NCI-H2227 treated with DMSO at 0.1 percent for 48 hours (cell line): ENCODE measurements around the gene GNB1.
A peak's percentile ranks its signal among the peaks of the same experiment; 100 is the strongest.

ENCODE experiments used
- DNase-seq: peaks from one replicate; lab custom pipeline; 2025; lab: John Stamatoyannopoulos, UW

Gene GNB1

DNA sequence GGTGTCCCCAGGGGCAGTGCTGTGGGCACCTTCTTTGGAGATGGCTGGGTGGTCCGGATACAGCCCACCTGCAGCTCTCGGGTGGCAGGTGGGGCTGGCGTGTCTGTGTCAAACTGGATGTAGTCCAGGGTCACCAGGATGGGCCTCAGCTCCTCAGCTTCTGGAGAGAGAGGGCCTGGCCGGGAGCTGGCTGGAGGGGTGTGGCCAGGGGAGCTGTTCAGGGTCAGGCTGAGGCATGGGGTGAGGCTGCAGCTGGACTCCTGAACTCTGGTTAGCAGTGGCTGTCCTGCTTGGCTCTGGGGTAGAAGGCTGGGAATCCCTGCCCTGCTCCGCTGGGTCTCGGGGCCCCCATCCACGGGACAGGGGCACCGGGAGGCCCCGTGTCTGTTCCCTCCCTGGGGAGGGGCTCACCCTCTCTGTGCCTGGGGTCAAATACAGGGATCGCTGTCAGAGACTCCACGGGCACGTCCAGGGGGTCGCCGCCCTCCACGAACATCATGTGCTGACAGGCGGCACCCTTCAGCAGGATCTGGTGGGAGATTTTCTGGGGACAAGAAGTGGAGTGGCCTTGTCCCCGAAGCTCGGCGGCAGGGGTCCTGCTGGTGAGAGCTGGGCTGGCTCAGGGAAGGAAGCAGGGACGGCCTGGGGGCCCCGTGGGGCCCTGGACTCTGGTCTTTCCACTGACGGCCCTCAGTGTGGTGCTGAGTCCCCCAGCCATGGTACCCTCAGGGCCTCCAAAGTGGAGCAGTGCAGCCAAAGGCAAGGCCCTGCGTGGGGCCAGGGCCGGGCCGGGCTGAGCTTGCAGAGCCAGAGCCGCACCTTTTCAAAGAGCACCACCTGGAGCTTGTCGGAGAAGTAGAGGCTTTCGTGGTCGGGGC is 32.3 kb upstream of the GNB1 start:
- DNase-seq: no peak

DNA sequence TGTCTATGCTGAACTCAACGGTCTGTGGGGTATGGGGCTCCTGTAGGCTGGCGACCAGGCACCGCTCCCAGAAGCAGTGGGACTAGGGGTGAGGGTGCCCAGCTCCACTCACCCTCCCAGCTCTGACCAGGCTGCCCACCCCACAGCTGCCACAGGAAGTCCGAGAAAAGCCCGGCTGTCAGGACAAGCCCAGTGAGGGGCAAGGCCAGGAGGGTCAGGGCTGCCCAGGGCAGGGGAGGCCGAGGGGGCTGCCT is 31.7 kb upstream of the GNB1 start:
- DNase-seq: no peak

DNA sequence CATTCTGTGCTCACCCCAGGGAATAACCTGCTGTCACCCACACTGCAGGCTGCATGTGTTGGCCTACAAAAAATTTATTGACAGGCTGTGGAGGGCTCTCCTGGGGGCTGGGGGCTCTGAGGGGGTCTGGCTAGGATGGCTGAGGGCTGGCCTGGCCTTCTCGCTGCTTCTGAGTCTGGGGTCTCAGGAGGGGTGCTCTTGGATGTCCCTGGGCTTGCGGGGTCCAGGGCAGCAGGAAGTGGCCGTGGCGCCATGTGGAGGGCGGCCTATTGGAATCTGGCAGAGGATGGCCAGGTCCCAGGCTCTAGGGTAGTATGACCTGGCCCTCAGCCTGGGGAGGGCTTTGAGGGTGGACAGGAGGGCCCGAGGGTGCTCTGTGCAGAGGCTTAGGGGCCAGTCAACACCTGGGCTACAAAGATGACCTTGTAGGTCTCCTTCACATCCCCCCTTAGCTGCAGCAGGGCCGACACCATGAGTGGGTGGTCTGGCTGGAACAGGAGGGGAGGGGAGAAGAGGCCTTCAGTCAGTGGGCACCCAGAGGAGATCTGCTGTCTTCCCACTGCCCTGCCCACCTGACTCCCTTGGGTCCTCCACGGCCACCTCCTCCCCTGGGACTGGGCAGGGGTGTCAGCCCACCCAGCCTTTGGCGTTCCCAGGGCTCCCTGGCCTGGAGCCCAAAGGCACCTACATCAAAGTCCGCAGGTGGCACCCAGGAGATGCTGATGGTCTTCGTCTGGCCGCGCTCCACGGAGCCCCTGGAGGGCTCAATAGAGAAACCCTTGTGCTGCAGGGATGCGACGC is 31.2 kb upstream of the GNB1 start:
- no peak for DNase-seq

DNA sequence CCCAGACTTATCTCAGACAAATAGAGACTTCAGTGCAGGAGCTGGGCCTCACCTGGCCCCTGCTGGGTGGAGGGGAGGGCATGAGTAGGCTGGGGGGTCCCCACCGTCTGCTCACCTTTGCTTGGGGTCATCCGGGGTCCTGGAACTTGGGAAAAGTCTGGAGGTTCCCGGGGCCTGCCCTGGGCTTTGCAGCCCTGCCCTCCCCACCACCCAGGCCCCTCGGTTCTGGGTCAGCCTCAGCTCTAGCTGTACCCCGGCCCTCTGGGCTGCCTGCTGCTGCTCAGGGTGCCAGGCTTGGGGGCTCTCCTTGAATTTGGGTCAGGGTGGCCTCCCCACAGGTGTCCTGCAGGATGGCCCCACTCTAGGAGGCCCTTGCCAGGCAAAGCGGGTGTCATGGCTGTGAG is 30.6 kb upstream of the GNB1 start:
- no peak for DNase-seq

DNA sequence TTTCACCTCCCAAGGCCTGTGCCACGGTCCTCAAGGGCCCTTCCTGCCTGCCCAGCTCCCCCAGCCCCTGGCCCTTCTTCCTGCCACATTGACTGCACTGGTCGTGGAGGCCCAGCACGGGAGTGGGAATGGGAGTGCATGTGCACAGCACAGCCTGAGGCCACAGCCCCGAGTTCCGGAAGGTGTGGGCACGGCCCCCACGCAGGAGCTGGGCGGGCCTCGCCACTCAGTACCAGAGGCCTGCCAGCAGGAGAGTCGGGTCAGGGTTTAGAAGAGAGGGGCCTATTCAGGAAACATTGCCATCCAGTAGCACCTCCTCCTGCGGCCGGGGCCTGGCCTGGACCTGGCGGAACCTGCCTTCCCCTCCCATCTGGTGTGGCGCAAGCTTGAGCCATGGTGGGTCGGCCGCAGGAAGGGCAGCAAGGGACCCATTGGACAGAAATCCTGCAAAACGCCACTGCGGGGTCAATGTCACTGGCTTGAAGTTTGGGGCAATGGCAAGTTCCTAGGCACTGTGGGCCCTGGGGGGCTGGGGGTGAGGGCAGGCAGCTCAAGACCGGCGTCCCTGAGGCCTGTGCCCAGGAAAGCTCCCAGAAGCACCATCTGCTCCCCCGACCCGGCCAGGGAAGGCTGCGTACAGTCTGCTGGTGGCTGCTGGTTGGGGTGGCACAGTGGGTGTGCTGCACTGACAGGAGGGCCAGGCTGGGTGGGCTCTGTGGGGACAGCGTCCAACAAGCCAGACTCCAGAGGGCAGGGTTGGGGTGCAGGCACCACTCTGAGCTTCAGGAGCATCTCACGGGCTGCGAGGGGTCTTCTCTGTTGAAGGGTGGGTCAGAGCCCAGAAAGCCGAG is 29.9 kb upstream of the GNB1 start:
- DNase-seq: no peak

DNA sequence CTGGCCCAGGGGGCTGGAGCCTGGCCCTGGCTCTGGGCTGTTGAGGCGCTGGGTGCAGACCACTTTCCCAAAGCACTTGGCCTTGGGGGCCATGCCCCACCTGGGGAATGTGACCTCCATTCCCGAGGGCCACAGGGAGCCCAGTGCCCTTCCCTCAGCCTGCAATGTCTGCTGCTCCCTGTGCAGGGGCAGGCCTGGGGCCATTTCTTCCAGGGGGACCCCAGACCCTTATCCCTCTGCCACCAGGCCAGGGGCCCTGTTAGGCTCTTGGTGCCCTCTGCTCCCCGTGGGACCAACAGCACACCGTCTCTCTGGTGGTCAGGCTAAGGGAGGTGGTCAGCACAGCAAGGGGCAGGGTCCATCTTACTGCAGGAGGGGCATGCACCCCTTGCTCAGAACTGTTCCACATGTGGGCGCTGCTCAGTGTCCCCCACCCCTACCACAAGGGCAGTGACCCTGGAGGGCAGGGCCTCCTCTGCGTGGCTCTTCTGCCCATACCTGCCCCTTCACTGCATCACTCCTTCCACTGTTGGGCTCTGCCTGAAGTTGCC is 29.2 kb upstream of the GNB1 start:
- DNase-seq: no peak

DNA sequence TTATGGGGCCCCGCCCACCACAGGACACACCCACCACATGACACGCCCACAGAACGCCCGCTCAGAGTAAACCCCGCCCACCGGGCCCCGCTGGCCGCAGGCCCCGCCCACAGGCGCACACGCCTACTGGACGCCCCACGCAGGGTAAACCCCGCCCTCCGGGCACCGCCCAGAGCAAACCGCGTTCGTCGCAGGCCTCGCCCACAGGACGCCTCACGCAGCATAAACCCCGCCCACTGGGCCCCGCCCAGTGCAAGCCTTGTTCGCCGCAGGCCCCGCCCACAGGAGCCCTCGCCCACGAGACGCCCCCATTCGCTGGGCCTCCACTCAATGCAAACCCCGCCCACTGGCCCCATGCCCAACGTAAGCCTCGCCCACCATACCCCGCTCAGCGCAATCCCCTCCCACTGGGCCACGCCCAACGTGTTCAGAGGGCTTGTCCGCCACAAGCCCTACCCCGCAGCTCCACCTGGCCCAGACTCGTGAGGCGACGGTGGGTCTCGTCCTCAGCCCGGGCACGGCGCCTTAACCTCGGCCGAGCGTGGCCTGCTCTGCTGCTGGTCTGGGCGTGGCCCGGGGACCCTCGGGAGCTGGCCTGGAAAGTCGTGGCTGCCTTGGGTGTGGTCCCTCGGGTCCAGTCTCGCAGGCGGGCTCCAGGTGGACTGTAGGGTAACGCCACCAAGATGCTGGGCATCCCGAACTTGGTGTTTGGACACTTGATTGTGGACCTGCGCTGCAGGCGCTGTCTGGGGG is 28.6 kb upstream of the GNB1 start:
- DNase-seq: peak; percentile 98

DNA sequence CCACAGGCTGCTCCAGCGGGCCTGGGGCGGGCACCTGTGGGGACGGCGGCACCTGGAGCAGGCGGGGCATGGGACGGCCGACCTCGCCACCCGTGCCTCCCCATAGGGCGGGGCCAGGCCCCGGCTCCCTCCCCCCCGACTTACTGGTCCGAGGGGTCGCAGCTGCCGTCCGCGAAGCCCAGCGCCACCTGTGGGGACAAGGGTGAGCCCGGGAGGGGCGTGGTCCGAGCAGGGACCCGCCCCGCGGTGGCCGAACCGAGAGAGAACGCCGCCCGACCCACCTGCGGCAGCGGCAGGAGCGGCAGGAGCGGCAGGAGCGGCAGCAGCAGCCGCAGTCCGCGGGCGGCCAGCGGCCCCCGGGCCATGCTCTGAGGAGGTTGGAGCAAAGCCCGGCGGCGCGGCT is 28.0 kb upstream of the GNB1 start, which contains the start of gene TMEM52:
TMEM52 (minus strand) TSS at position 379 of the 403 bp plus-strand sequence; CDS start at position 365, 14 bp downstream.
- no peak for DNase-seq

DNA sequence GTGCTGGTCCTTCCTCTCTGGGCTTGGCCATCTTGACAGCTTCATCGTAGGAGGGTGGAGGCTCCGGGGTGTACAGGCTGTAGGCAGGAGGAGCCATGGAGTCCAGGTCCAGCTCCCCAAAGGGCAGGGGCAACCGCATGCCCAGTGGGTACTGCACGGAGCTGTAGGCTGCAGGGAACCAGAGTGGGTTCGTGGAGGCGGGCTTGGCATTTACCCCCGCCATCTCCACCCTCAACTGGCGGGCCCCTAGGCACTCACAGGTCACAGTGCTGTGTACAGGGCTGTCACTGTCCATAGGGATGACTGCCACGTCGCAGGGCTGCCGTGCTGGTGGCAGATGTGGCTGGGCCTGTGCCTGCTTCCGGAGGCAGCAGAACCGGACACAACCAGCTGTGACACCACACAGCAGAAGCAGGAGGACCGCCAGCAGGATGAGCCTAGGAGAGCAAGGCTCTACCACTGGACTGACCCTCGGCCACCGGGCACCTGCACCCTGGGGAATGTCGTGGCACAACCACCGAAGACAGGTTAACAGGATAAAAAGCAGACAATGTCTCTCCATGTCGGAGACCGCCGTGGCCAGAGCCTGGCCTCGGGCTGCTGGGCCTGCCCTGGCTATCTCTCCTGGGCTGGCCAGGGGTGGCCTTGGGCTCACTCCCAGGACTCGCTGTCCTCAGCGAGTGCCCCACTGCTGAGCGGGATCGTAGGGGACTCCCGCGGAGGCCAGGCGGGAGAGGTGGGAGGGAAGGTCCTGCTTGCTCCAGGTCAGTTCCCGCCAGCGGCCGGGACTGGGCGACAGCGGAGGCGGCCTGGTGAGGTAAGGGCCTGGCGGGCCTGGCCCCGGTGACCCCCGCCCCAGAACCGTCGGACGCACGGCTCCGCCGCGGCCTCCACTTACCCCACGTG is 27.4 kb upstream of the GNB1 start:
- DNase-seq: no peak

DNA sequence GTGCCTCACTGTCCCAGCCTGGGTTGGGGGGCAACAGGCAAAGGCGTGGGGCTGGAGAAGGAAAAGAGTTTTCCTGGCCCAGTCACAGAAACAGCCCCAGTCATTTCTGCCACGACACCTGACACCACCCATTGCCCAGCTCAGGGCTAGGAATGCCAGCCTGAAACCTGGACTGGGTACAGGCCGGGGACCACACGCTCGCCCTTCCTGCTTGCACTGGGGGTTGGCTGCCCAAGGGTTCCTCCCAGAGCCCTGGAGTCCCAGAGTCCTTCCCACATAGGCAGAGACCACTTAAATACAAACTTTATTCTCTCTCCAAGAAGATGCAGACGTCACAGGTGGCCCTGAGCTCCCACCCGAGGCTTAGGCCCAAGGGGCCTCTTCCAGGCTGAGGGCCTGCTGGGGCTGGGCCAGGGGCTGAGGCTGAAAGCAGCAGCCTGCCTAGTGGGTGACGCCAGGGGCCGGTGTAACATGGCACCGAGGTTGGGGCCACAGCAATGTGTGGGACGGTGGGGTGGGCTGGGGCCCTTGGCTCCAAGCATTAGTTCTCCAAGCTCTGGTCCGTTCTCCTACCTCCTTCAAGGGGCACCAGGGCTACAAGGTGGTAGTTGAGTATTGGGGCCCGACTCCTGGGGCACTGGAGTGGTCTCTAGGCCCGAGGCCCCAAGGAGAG is 26.6 kb upstream of the GNB1 start:
- no peak for DNase-seq

DNA sequence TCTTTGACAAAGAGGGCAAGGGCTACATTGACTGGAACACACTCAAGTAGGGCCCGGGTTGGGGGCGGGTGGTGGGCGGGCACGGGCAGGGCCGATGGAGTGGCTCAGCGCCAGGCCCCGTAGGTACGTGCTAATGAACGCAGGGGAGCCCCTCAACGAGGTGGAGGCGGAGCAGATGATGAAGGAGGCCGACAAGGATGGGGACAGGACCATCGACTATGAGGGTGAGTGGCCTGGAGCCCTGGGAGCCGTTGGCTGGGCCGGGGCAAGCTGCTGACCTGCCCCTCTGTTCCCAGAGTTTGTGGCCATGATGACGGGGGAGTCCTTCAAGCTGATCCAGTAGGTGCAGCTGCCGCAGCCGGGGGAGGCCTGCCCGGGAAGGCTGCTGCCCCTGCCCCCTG is 26.0 kb upstream of the GNB1 start:
- no peak for DNase-seq

DNA sequence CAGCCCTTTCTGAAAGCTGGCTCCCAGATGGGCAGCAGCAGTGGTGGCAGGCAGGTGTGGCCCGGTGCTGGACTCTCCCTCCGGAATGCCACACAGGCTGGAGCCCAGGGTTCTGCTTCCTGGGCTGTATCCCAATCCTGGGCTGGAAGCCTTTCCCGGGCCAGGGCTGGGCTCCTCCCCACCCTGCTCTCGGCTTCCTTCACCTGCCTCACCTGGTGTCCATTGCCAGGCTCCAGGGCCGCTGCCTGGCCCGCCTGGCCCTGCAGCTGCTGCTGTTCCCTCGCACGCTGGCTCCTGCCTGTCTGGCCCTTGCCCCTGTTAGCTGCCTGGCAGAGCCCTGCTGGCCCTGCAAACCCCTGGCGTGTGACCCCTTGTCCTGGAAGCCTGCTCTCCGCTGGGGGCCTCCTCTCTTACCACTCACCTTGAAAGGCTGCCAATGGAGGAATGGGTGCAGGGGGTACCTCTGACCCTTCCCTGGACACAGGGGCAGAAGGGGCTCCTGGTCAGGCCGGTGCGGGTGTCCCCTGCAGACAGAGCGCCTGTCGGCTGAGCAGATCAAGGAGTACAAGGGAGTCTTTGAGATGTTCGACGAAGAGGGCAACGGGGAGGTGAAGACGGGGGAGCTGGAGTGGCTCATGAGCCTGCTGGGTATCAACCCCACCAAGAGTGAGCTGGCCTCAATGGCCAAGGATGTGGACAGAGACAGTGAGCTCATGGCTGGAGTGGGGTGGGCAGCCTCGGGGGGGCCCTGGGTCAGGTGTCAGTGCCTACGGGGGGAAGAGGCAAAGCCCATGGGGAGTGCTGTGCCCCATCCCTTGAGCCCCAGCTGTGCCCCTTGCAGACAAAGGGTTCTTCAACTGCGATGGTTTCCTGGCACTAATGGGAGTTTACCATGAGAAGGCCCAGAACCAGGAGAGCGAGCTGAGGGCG is 25.3 kb upstream of the GNB1 start:
- no peak for DNase-seq

DNA sequence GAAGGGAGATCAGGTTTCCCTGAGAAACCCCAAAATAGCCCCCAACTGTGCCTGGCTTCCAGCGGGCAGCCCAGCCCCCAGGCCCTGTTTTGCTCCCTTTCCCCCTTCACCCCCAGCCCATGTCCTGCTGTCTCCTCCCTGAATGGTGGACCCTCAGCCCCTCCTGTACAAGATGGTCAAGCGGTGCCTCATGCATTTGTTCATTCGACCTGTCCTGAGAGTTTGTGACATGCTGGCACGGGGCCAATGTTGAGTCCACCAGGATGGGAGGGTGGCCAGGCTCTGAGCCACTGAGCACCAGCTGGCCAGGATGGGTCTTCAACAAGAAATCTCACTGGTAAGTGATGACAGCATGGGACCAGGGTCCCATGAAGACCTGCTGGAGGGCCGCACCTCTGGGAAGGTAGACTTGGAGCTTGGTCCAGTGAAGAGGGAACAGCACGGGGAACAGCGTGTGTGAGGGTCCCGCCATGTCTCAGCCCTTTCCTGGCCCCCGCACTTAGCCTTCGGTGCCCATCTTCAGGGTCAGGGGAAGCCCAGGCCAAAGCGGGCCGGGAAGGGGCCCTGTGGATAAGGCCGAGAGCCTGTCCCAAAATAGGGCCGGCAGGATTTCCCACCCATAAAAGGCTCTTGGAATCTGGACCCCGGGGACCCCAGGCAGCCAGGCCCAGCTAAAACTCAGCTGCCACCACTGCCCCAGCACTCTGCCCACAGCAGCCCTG is 24.2 kb upstream of the GNB1 start, which contains the start of gene CALML6:
CALML6 (plus strand) TSS at position 290 of the 722 bp plus-strand sequence; CDS start at position 311, 21 bp downstream.
- no peak for DNase-seq

DNA sequence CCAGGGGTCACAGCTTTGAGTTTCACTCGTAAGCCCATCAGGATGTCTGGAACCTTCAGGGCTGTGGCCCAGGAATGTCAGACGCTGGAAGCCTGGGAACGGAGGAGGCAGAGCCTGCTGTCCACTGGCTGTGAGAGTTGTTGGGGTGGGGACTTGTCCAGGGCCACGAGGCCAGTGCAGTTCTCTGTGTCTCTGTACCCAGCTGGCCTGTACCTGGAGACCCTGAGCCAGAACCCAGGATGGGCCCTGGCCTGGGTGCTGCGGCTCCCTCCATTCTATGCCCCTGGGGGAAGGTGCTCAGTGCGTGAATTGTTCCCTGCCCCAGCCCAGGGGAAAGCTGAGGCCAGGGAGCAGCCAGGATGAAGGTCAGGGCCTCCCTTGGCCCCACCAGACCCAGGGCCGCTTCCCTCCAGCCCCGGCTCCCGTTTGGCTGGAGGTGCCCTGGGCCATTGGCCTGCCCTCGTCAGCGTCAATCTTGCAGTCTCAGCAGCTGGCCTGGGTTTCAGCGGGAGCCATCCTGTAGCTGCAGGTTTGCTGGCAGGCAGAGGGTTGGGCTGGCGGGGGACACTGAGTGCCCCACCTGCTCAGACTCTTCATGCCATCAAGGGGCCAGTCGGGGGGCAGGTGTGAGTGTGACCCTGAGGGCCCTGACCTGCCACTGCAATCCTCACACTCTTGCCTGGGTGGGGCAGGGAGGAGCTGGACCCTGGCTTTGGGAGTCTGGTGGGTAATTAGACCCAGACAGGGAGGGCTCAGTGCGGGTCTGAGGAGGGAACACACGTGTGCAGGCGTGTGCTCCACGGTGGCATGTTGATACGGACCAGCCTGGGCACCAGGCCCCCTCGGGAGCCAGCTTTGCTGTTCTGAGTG is 23.4 kb upstream of the GNB1 start:
- no peak for DNase-seq

DNA sequence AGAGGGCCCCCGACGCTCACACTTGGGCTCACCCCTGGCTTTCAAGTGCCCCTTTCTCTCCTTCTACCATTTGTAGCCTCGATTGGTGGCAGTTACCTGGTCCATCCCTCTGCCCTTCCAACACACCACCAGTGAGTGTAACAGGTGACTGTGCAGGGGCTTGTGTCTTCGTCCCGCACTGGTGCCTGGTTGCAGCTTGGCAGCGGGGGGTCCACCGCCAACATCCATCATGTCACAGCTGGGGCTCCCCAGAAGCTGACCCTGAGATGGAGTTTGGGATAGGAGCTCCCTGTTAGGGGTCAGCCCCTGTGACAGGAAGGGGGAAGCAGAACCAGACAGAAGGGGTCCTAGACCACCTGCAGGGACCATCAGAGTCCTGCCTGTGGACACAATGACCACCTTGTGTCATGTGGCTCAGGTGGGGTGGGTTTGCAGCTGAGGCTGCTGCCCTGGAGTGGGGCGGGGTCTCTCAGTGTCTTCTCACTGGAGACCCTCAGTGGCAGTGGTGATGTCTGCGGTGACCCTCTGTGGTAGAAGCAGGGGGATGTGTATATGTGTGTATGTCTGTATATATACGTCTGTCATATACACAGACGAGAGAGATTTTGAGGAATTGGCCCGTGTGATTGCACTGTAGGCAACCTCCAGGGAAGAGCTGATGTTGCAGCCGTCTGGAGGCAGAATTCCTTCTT is 20.6 kb upstream of the GNB1 start:
- DNase-seq: no peak

DNA sequence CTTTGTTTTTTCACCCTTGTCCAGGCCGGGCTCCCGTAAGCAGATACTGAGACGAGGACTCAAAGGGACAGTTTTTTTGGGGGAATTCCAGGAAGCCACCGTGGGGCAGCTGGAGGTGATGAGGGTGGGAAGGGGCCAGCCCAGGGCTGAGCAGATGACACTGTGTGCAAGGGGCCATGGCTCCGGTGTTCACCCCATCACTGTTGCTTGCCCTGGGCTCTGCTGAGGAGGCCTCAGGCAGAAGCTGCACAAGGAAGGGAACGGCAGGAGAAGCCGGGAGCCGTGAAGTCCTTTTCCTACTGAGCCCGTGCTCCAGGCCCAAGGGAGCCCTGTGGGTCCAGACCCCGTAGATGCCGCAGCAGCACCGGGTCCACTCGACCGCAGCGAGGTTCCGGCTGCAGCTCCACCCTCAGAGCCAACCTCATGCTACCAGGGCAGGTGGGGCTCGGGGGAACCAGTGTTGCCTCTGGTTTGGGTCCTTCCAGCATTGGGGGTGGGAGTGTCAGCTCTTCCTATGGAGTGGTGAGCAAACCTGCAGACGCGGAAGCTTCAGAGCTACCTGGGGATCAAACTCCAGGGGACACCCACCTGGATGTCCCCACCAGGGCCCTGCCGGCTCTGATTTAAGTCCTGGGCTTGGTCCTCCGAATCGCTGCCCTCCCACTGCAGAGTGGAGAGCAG is 19.9 kb upstream of the GNB1 start:
- no peak for DNase-seq
